OCI-LY1 (cell line): ENCODE data around the gene GGA2.

Source experiments
- EZH2 ChIP-seq: fragments of 200-600 bp; sonication (generic), shearing (Covaris generic); IDR thresholded peaks from 2 replicates; pipeline ENCODE4 v1.8.0; 2017; ENCODE audit warnings: borderline replicate concordance, mixed run types, mild to moderate bottlenecking, antibody characterized with exemption, low read length, moderate library complexity, mixed read lengths
- TF ChIP-seq, protein P1 (sequence below): fragments of 200-600 bp; sonication (generic), shearing (Covaris generic); IDR thresholded peaks from 2 replicates; pipeline ENCODE4 v1.5.1; 2017; ENCODE audit warnings: mild to moderate bottlenecking, antibody characterized with exemption, low read length, moderate library complexity, mixed read lengths

- TF ChIP-seq, protein P1, sequence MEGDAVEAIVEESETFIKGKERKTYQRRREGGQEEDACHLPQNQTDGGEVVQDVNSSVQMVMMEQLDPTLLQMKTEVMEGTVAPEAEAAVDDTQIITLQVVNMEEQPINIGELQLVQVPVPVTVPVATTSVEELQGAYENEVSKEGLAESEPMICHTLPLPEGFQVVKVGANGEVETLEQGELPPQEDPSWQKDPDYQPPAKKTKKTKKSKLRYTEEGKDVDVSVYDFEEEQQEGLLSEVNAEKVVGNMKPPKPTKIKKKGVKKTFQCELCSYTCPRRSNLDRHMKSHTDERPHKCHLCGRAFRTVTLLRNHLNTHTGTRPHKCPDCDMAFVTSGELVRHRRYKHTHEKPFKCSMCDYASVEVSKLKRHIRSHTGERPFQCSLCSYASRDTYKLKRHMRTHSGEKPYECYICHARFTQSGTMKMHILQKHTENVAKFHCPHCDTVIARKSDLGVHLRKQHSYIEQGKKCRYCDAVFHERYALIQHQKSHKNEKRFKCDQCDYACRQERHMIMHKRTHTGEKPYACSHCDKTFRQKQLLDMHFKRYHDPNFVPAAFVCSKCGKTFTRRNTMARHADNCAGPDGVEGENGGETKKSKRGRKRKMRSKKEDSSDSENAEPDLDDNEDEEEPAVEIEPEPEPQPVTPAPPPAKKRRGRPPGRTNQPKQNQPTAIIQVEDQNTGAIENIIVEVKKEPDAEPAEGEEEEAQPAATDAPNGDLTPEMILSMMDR, result no peak
- TF ChIP-seq EZH2, result no peak
These were observed 6.3 kb upstream of the GGA2 start for GRCh38 chr16:23516366-23517137.
